A549 (cell line): ENCODE data around the gene MAP2. TPM values are rescaled to one million over a fixed set of nuclear protein-coding genes. Genes with fewer than 3 reads are reported as not detected.

Source experiments
- ATAC-seq, 2 experiments: fragments of 200-7000 bp in 1 of 2; fragments of >200 bp in 1 of 2; cut with Nextera tagmentation in 1 of 2; cut with Tn5 transposase in 1 of 2; 3 replicates each; pipeline versions ENCODE4 v1.8.0 to v1.9.1; 2018 to 2020; ENCODE audit warnings: mild to moderate bottlenecking in 1 of 2, moderate library complexity in 1 of 2
- CTCF ChIA-PET: fragments of 300-600 bp; sonication (Branson Sonifier 250); formaldehyde crosslinking; extraction: SDS; loops from one replicate; lab custom pipeline; 2021; ENCODE audit warnings: antibody characterized with exemption, inconsistent platforms; lab: Yijun Ruan, JAX
- POLR2A ChIA-PET: fragments of 350-600 bp; formaldehyde crosslinking; extraction: SDS; loops from one replicate; lab custom pipeline; 2021; ENCODE audit warnings: antibody characterized with exemption, inconsistent platforms; lab: Yijun Ruan, JAX
- DNase-seq, 2 experiments: peaks; one replicate each; pipeline versions ENCODE4 v3.0.0 to v3.0.0-alpha.2; 2011 to 2016; ENCODE audit warnings: low read depth in 1 of 2, low spot score in 1 of 2
- FAIRE-seq: peaks from 2 replicates; lab custom pipeline; 2011; peaks lifted over from hg19 to GRCh38; lab: Jason Lieb, UNC
- H3K27ac ChIP-seq, 2 experiments: fragments of >200 bp; sonication (Bioruptor Twin); formaldehyde crosslinking; 3 replicates each; pipeline ENCODE4 v1.5.1; 2016 to 2017
- H3K4me1 ChIP-seq: fragments of >200 bp; sonication (Bioruptor Twin); formaldehyde crosslinking; 3 replicates; pipeline ENCODE4 v1.6.1; 2016
- H3K4me2 ChIP-seq: fragments of >200 bp; sonication (Bioruptor Twin); formaldehyde crosslinking; 3 replicates; pipeline ENCODE4 v1.6.1; 2016
- H3K4me3 ChIP-seq: fragments of >200 bp; sonication (Bioruptor Twin); formaldehyde crosslinking; 3 replicates; pipeline ENCODE4 v1.5.1; 2016
- H3K9me3 ChIP-seq: fragments of >200 bp; sonication (Bioruptor Twin); formaldehyde crosslinking; 3 replicates; pipeline ENCODE4 v1.6.1; 2016
- CHD4 ChIP-seq: fragments of 200-600 bp; sonication (generic); IDR thresholded peaks from 2 replicates; pipeline ENCODE4 v1.6.1; 2016; ENCODE audit warnings: antibody characterized with exemption, mild to moderate bottlenecking, borderline replicate concordance
- EHF ChIP-seq: fragments of 250-450 bp; sonication (Bioruptor Pico); IDR thresholded peaks from 2 replicates; pipeline ENCODE4 v1.5.0; 2020; ENCODE audit warnings: mild to moderate bottlenecking
- EP300 ChIP-seq, 2 experiments: fragments of >200 bp; sonication (Bioruptor Twin); formaldehyde crosslinking; IDR thresholded peaks; 2 replicates in 1 of 2; 3 replicates in 1 of 2; pipeline ENCODE4 v1.6.1; 2016 to 2017
- FOSL2 ChIP-seq, 2 experiments: fragments of 450-650 bp in 1 of 2; fragments of >200 bp in 1 of 2; sonication (Bioruptor Twin) in 1 of 2; formaldehyde crosslinking; IDR thresholded peaks; 2 replicates each; pipeline versions ENCODE4 v1.5.0 to v1.6.1; 2016 to 2020; ENCODE audit warnings: mild to moderate bottlenecking in 1 of 2, moderate library complexity in 1 of 2
- JUN ChIP-seq, 2 experiments: fragments of >200 bp; sonication (Bioruptor Twin); formaldehyde crosslinking; IDR thresholded peaks; 2 replicates in 1 of 2; 3 replicates in 1 of 2; pipeline ENCODE4 v1.6.1; 2016 to 2017
- MYC ChIP-seq: IDR thresholded peaks from 2 replicates; pipeline ENCODE4 v1.6.1; 2012; ENCODE audit warnings: mild to moderate bottlenecking, inconsistent platforms, low read length, improper control_type of control experiment, borderline replicate concordance
- NPAS2 ChIP-seq: fragments of 250-450 bp; sonication (Bioruptor Pico); IDR thresholded peaks from 2 replicates; pipeline ENCODE4 v1.8.0; 2022; ENCODE audit warnings: mild to moderate bottlenecking, moderate library complexity, borderline replicate concordance
- PHF8 ChIP-seq: fragments of 200-600 bp; sonication (generic); IDR thresholded peaks from 2 replicates; pipeline ENCODE4 v1.6.1; 2016; ENCODE audit warnings: low read depth, mild to moderate bottlenecking, antibody characterized with exemption, moderate library complexity, borderline replicate concordance
- RAD21 ChIP-seq, 2 experiments: fragments of >200 bp in 1 of 2; sonication (Bioruptor Twin) in 1 of 2; formaldehyde crosslinking in 1 of 2; IDR thresholded peaks in 1 of 2; conservative IDR thresholded peaks in 1 of 2; 2 replicates in 1 of 2; 3 replicates in 1 of 2; pipeline ENCODE4 v1.6.1; 2012 to 2018; ENCODE audit warnings: inconsistent platforms in 1 of 2
- RFX5 ChIP-seq: fragments of 450-650 bp; IDR thresholded peaks from 2 replicates; pipeline ENCODE4 v1.7.1; 2014; ENCODE audit warnings: antibody characterized with exemption, mild to moderate bottlenecking, moderate library complexity
- SMC3 ChIP-seq: fragments of >200 bp; sonication (Bioruptor Twin); formaldehyde crosslinking; IDR thresholded peaks from 3 replicates; pipeline ENCODE4 v1.6.1; 2018; ENCODE audit warnings: inconsistent platforms
- WGBS: methylation state at CpG from one replicate; pipeline ENCODE4 v1.1.6; 2017; ENCODE audit errors: missing lambda C conversion rate; 5-methylcytosine and 5-hydroxymethylcytosine counted together
- polyA minus RNA-seq: library from RNA; depleted of rRNA, polyadenylated mRNA; stranded (reverse); fragments of >200 nt; gene quantifications from 2 replicates; pipeline ENCODE4 v1.2.3, GENCODE V29; 2011; rRNA and poly(A)+ RNA removed
- polyA plus RNA-seq, 4 experiments: library from polyadenylated mRNA; depleted of rRNA in 3 of 4; stranded (reverse); fragments of >200 nt; fragmentation: RNase III in 1 of 4; extraction: RNeasy Plus Mini Kit Qiagen cat#74134 plus additional on column Dnase treatment in 1 of 4; gene quantifications; 2 replicates in 3 of 4; 3 replicates in 1 of 4; pipeline ENCODE4 v1.2.3, GENCODE V29; 2011 to 2017
- TF ChIP-seq, protein P1 (sequence below): fragments of >200 bp; sonication (Bioruptor Twin); formaldehyde crosslinking; IDR thresholded peaks from 3 replicates; pipeline ENCODE4 v1.5.1; 2016
- TF ChIP-seq, protein P2 (sequence below): fragments of 200-600 bp; sonication (generic); IDR thresholded peaks from 2 replicates; pipeline ENCODE4 v1.6.1; 2016; ENCODE audit warnings: antibody characterized with exemption, mild to moderate bottlenecking, moderate library complexity
- TF ChIP-seq, protein P3 (sequence below): IDR thresholded peaks from 2 replicates; pipeline ENCODE4 v1.6.1; 2012
- TF ChIP-seq, protein P4 (sequence below): fragments of 150-350 bp; IDR thresholded peaks from 2 replicates; pipeline ENCODE4 v1.6.1; 2014; ENCODE audit warnings: low read depth, mild to moderate bottlenecking, low read length

MAP2 gene, protein sequence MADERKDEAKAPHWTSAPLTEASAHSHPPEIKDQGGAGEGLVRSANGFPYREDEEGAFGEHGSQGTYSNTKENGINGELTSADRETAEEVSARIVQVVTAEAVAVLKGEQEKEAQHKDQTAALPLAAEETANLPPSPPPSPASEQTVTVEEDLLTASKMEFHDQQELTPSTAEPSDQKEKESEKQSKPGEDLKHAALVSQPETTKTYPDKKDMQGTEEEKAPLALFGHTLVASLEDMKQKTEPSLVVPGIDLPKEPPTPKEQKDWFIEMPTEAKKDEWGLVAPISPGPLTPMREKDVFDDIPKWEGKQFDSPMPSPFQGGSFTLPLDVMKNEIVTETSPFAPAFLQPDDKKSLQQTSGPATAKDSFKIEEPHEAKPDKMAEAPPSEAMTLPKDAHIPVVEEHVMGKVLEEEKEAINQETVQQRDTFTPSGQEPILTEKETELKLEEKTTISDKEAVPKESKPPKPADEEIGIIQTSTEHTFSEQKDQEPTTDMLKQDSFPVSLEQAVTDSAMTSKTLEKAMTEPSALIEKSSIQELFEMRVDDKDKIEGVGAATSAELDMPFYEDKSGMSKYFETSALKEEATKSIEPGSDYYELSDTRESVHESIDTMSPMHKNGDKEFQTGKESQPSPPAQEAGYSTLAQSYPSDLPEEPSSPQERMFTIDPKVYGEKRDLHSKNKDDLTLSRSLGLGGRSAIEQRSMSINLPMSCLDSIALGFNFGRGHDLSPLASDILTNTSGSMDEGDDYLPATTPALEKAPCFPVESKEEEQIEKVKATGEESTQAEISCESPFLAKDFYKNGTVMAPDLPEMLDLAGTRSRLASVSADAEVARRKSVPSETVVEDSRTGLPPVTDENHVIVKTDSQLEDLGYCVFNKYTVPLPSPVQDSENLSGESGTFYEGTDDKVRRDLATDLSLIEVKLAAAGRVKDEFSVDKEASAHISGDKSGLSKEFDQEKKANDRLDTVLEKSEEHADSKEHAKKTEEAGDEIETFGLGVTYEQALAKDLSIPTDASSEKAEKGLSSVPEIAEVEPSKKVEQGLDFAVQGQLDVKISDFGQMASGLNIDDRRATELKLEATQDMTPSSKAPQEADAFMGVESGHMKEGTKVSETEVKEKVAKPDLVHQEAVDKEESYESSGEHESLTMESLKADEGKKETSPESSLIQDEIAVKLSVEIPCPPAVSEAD (N-terminal part only)
- 1.8 and 2.2 TPM in 2 replicates for polyA plus RNA-seq (2011; rRNA removed)
- polyA plus RNA-seq (2012; cell fraction: cytosol; rRNA removed), result 0.30 and 0.43 TPM in 2 replicates
- 0.60 and 0.74 TPM in 2 replicates for polyA plus RNA-seq (2012; cell fraction: nucleus; rRNA removed)
- polyA plus RNA-seq (2017; fragmentation: RNase III; extraction: RNeasy Plus Mini Kit Qiagen cat#74134 plus additional on column Dnase treatment), result 0.43 to 0.53 TPM (median 0.50 TPM) in 3 replicates
- polyA minus RNA-seq, result 4.6 and 5.0 TPM in 2 replicates

DNA sequence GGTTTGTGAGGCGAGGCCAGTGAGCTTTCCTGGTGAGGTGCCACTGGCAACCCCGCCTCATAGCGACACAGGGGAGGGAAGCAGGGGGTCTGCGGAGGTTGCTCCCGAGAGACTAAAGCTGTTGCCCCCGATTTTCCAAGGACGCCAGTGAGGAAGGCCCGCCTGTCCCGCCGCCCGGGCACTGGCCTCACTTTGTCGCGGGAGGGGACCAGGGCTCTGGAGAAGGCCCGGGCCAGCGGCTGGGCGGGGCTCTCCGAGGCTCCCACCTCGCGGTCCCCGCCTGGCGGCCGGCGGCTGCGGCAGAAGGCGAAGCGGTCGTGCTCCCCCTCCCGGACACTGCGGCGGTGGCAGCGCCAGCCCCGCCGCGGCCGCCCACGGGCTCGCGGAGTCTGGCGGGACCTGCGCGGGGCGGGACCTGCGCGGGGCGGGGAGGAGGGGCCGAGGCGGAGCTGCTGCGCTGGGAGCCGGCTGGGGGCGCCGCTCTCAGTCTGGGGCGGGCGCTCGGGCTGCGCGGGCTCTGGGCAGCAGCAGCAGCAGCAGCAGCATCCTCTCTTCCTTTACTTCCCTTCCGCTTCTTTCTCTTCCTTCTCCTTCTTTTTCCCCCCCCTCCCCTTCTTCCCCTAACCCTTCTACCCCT, at the start of gene MAP2:
Gene MAP2, plus strand, starts transcription at position 486 of the 637 bp plus-strand sequence. CDS start 229,124 bp downstream, outside the sequence.
- TF ChIP-seq RAD21 (conservative IDR thresholded peaks at IDR 0.05 in 1 of 2, IDR thresholded peaks at IDR 0.05 in 1 of 2) (peak; percentile 46 to 90; a peak in 4 of 5 replicates), RFX5 (0 out of 2 replicates have a peak, but pooled peaks have one; percentile 32), EP300 (IDR thresholded peaks at IDR 0.05) (no peak), FOSL2 (IDR thresholded peaks at IDR 0.05) (no peak), FOSL2 (CRISPR knock-in tag; IDR thresholded peaks at IDR 0.05) (0 out of 2 replicates have a peak, but pooled peaks have one; percentile 19), EHF (no peak), CHD4 (no peak), MYC (no peak), SMC3 (peak; percentile 99), PHF8 (0 out of 2 replicates have a peak, but pooled peaks have one; percentile 30), NPAS2 (CRISPR knock-in tag) (no peak), JUN (IDR thresholded peaks at IDR 0.05) (peak in 1 of 2 experiments; percentile 47; a peak in 1 of 5 replicates)
- TF ChIP-seq, protein P1, sequence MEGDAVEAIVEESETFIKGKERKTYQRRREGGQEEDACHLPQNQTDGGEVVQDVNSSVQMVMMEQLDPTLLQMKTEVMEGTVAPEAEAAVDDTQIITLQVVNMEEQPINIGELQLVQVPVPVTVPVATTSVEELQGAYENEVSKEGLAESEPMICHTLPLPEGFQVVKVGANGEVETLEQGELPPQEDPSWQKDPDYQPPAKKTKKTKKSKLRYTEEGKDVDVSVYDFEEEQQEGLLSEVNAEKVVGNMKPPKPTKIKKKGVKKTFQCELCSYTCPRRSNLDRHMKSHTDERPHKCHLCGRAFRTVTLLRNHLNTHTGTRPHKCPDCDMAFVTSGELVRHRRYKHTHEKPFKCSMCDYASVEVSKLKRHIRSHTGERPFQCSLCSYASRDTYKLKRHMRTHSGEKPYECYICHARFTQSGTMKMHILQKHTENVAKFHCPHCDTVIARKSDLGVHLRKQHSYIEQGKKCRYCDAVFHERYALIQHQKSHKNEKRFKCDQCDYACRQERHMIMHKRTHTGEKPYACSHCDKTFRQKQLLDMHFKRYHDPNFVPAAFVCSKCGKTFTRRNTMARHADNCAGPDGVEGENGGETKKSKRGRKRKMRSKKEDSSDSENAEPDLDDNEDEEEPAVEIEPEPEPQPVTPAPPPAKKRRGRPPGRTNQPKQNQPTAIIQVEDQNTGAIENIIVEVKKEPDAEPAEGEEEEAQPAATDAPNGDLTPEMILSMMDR, result peak; percentile 98
- TF ChIP-seq, protein P2, sequence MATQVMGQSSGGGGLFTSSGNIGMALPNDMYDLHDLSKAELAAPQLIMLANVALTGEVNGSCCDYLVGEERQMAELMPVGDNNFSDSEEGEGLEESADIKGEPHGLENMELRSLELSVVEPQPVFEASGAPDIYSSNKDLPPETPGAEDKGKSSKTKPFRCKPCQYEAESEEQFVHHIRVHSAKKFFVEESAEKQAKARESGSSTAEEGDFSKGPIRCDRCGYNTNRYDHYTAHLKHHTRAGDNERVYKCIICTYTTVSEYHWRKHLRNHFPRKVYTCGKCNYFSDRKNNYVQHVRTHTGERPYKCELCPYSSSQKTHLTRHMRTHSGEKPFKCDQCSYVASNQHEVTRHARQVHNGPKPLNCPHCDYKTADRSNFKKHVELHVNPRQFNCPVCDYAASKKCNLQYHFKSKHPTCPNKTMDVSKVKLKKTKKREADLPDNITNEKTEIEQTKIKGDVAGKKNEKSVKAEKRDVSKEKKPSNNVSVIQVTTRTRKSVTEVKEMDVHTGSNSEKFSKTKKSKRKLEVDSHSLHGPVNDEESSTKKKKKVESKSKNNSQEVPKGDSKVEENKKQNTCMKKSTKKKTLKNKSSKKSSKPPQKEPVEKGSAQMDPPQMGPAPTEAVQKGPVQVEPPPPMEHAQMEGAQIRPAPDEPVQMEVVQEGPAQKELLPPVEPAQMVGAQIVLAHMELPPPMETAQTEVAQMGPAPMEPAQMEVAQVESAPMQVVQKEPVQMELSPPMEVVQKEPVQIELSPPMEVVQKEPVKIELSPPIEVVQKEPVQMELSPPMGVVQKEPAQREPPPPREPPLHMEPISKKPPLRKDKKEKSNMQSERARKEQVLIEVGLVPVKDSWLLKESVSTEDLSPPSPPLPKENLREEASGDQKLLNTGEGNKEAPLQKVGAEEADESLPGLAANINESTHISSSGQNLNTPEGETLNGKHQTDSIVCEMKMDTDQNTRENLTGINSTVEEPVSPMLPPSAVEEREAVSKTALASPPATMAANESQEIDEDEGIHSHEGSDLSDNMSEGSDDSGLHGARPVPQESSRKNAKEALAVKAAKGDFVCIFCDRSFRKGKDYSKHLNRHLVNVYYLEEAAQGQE, result no peak
- TF ChIP-seq, protein P3, sequence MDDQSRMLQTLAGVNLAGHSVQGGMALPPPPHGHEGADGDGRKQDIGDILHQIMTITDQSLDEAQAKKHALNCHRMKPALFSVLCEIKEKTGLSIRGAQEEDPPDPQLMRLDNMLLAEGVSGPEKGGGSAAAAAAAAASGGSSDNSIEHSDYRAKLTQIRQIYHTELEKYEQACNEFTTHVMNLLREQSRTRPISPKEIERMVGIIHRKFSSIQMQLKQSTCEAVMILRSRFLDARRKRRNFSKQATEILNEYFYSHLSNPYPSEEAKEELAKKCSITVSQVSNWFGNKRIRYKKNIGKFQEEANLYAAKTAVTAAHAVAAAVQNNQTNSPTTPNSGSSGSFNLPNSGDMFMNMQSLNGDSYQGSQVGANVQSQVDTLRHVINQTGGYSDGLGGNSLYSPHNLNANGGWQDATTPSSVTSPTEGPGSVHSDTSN, result no peak
- TF ChIP-seq, protein P4, sequence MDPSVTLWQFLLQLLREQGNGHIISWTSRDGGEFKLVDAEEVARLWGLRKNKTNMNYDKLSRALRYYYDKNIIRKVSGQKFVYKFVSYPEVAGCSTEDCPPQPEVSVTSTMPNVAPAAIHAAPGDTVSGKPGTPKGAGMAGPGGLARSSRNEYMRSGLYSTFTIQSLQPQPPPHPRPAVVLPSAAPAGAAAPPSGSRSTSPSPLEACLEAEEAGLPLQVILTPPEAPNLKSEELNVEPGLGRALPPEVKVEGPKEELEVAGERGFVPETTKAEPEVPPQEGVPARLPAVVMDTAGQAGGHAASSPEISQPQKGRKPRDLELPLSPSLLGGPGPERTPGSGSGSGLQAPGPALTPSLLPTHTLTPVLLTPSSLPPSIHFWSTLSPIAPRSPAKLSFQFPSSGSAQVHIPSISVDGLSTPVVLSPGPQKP, result no peak
- Histone ChIP-seq H3K27ac (peak within 1 kb of the TSS; percentile 68 to 85; a peak in 5 of 6 replicates), H3K9me3 (no peaks in the 10 kb centered on the region), H3K4me2 (peak within 1 kb of the TSS; percentile 87), H3K4me1 (peaks cover 21% of the 10 kb centered on the region; the same call in 2 of the 3 replicates), H3K4me3 (peak within 1 kb of the TSS; percentile 71)
- FAIRE-seq (no peak), DNase-seq (peak; percentile 55 to 77), ATAC-seq (peak; percentile 95 to 98)
- WGBS, result 14% methylated on average over 15 of the region's 57 CpGs
- ChIA-PET POLR2A (interaction anchor here (1.2 to 1.5 kb wide), 2 partner anchors 90 to 136 kb away, joined by 3 to 5 read pairs; no protein-coding TSS in a partner anchor), CTCF (interaction anchor here (0.6 to 4.9 kb wide), 53 partner anchors 8 to 1025 kb away, joined by 3 to 119 read pairs (median 4); partner anchors contain the start of gene PTH2R)
